ENCODE data around the gene USP3. TPM values are rescaled to one million over a fixed set of nuclear protein-coding genes. Genes with fewer than 3 reads are reported as not detected.

USP3 gene
- total and polyA plus RNA-seq, 9 of the 15 experiments (the other 6 are each of a cell fraction or from before 2014, with no cell fraction given) = 17.3 to 54.3 (median 34.8) TPM

DNA sequence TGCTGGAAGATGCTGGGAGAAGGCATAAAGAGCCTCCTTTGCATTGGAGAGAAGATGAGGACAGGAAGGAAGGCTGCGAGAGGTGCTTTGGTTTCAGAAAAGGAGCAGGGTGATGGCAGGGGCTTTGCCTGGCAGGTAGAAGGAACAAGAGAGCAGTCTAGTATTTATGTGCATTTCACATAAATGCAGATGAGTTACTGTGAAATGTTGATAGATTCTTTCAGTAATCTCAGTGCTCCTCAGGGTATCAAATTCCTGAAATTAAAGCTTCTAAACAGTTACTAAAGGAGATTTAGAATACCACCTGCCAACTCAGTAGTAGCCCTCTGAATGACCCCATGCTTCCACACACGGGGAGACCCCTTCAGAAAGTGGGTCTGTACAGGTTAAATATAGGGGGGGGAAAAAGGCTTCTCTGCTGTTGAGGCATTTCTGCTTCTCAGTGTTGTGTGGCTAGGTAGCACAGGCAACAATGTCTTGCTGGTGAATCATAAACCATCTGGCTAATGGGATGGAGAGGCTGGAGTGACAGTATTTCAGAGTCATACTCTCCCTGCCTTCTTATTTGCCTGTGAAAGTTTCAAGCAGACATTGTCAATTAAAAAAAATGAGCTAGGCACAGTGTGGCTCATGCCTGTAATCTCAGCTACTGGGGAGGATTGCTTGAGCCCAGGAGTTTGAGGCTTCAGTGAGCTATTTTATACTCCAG lies 78.5 kb downstream of the USP3 start (continued):
- TF ChIP-seq, protein P1, sequence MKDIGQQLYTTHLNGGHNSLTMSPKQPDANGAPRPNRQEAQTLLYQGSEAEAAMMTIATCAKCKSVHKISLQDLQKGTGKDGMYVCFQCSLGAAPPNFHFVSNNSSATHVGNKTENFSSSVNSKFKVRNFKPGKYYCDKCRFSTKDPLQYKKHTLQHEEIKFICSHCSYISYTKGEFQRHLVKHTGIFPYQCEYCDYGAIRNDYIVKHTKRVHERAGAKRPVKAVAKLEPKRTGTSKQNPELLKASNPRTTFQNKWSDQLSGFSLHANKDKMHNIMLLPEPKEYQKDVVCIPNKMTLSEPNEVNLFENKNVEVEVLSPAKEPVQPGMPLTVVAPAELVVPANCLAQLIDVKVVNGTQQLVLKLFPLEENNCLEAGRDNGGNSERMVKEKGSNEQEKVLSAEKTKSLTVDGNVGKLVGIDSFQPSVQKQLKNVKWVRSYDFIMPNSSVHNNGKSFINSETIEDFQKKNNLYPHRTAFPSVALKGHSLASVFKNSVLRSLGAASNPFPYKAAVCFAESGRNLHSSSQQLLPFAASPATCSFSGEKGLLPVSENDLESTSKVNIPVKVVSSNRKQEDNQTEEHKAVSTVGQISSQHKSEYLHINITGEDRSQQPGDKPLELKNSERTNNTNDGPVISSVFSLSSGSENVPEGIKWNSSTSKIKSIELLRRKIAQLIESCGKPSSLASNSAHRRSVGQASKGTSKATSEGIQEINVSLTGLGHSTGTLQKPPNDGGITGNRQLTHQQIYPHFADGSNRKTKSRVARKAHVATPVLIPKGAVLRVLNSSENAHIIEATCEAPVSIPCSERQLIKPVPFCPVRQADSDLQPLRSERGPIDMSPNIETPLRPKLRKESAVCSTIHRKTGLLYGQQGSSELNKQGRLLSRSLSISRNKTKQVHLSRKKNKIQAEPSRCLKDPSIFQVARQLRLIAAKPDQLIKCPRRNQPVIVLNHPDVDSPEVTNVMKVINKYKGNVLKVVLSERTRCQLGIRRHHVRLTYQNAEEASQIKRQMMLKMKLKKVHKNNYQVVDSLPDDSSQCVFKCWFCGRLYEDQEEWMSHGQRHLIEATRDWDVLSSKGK (CRISPR knock-in tag; IDR thresholded peaks at IDR 0.05) = no peak
- TF ChIP-seq TGIF2 (CRISPR knock-in tag; IDR thresholded peaks at IDR 0.05) (no peak), ZNF696 (CRISPR knock-in tag; conservative IDR thresholded peaks at IDR 0.05) (no peak), GATAD2A (IDR thresholded peaks at IDR 0.05) (no peak), NFXL1 (CRISPR knock-in tag; IDR thresholded peaks at IDR 0.05) (no peak), MBD2 (IDR thresholded peaks at IDR 0.05; ENCODE audit: borderline replicate concordance, low read depth) (no peak), MAZ (CRISPR knock-in tag; conservative IDR thresholded peaks at IDR 0.05 in 1 of 2, IDR thresholded peaks at IDR 0.05 in 1 of 2) (no peak)

DNA sequence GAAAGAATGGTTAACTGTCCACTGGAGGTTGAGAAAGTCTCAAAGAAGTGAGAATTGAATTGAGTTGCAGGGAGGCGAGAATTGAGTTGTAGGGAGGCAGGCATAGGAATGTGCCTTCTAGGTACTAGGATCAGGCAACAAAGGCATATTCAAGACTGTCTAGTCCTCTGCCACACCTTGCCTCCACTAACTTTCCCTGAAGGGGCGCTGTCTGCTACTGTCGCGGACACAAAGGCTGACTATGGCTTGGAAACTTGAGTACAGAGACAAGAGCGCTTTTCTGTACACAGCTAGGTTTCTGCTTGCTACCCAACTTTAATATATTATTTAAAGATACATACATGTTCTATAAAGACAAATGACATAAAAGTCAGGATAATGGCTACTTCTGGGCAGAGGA lies 82.4 kb downstream of the USP3 start:
- Histone ChIP-seq H3K4me3 (no peak overlapping the region), H3K27me3 (ENCODE audit: control insufficient read depth in 2 of 2, insufficient read depth in 2 of 2, low read length in 2 of 2) (no peaks in the 10 kb centered on the region), H3K4me2 (ENCODE audit: insufficient read depth, low read length) (no peak overlapping the region), H2AFZ (ENCODE audit: low read depth, low read length) (no peak overlapping the region), H3K9me1 (ENCODE audit: control insufficient read depth, insufficient read depth, low read length) (no peaks in the 10 kb centered on the region), H3K27ac (ENCODE audit: extremely low read depth, low read depth, low read length) (no peak overlapping the region), H3K4me1 (replicated peaks in 1 of 2; ENCODE audit: control insufficient read depth in 2 of 2, insufficient read depth in 2 of 2, low read length in 2 of 2) (no peaks in the 10 kb centered on the region), H3K79me2 (ENCODE audit: control insufficient read depth, insufficient read depth, low read length) (no peaks in the 10 kb centered on the region), H3K36me3 (ENCODE audit: control insufficient read depth, insufficient read depth, low read length) (peaks cover 78% of the 10 kb centered on the region), H3K9me3 (replicated peaks; ENCODE audit: control insufficient read depth, insufficient read depth, low read depth, low read length) (no peaks in the 10 kb centered on the region), H4K20me1 (replicated peaks; ENCODE audit: control insufficient read depth, insufficient read depth, low read length) (no peaks in the 10 kb centered on the region), H3K9ac (ENCODE audit: insufficient read depth in 1 of 2, low read depth in 2 of 2, low read length in 2 of 2) (no peak overlapping the region)
- ChIA-PET POLR2A (interaction anchor here (1.4 kb wide), 1 partner anchor 11 kb away, joined by 3 read pairs; no protein-coding TSS in a partner anchor), CTCF (ENCODE audit: low intra/inter-chr PET ratio) (no interaction called here)
- in situ Hi-C loops (cut with MboI) (no loop called here), intact Hi-C loops (cut with micrococcal nuclease) (no loop called here)
- BruUV-seq (replicated peaks) = no TSS peak
- FAIRE-seq = no peak
- ATAC-seq = peak; percentile 53; the same call in 1 of the 3 replicates
- 98% methylated on average over 5 of the region's 5 CpGs for WGBS (ENCODE audit: insufficient coverage, low coverage, missing lambda C conversion rate)
- no peak for DNase-seq (ENCODE audit: extremely low read depth in 1 of 4, low spot score in 3 of 4)
- TF ChIP-seq CEBPG (CRISPR knock-in tag; IDR thresholded peaks at IDR 0.05) (no peak), CEBPG (tag; conservative IDR thresholded peaks at IDR 0.05 in 1 of 2, IDR thresholded peaks at IDR 0.05 in 1 of 2) (no peak), POLR2AphosphoS2 (IDR thresholded peaks at IDR 0.05; ENCODE audit: low read length) (no peak)
- TF ChIP-seq, protein P2, sequence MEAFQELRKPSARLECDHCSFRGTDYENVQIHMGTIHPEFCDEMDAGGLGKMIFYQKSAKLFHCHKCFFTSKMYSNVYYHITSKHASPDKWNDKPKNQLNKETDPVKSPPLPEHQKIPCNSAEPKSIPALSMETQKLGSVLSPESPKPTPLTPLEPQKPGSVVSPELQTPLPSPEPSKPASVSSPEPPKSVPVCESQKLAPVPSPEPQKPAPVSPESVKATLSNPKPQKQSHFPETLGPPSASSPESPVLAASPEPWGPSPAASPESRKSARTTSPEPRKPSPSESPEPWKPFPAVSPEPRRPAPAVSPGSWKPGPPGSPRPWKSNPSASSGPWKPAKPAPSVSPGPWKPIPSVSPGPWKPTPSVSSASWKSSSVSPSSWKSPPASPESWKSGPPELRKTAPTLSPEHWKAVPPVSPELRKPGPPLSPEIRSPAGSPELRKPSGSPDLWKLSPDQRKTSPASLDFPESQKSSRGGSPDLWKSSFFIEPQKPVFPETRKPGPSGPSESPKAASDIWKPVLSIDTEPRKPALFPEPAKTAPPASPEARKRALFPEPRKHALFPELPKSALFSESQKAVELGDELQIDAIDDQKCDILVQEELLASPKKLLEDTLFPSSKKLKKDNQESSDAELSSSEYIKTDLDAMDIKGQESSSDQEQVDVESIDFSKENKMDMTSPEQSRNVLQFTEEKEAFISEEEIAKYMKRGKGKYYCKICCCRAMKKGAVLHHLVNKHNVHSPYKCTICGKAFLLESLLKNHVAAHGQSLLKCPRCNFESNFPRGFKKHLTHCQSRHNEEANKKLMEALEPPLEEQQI (IDR thresholded peaks at IDR 0.05) = no peak
- TF ChIP-seq, protein P3, sequence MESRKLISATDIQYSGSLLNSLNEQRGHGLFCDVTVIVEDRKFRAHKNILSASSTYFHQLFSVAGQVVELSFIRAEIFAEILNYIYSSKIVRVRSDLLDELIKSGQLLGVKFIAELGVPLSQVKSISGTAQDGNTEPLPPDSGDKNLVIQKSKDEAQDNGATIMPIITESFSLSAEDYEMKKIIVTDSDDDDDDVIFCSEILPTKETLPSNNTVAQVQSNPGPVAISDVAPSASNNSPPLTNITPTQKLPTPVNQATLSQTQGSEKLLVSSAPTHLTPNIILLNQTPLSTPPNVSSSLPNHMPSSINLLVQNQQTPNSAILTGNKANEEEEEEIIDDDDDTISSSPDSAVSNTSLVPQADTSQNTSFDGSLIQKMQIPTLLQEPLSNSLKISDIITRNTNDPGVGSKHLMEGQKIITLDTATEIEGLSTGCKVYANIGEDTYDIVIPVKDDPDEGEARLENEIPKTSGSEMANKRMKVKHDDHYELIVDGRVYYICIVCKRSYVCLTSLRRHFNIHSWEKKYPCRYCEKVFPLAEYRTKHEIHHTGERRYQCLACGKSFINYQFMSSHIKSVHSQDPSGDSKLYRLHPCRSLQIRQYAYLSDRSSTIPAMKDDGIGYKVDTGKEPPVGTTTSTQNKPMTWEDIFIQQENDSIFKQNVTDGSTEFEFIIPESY (CRISPR knock-in tag; IDR thresholded peaks at IDR 0.05) = 0 out of 2 replicates have a peak, but pooled peaks have one; percentile 20

Data from K562 (cell line).